B cell (primary cell): ENCODE data around the gene LDLRAD2. TPM values are rescaled to one million over a fixed set of nuclear protein-coding genes. Genes with fewer than 3 reads are reported as not detected.

ENCODE experiments used
- ATAC-seq: fragments of 200-7000 bp; cut with Tn5 transposase; one replicate; pipeline ENCODE4 v1.10.0; 2021; ENCODE audit warnings: low read depth, mild to moderate bottlenecking, moderate number of reproducible peaks, moderate library complexity
- CTCF ChIA-PET: fragments of 350-600 bp; sonication (Branson Sonifier 250); formaldehyde crosslinking; loops from one replicate; lab custom pipeline; 2021; ENCODE audit warnings: antibody characterized with exemption, inconsistent platforms; lab: Charles Lee
- POLR2A ChIA-PET: fragments of 350-600 bp; sonication (Branson Sonifier 250); formaldehyde crosslinking; loops from one replicate; lab custom pipeline; 2021; ENCODE audit warnings: antibody characterized with exemption; lab: Charles Lee
- DNase-seq: peaks from one replicate; pipeline ENCODE4 v3.0.0; 2013
- H2AFZ ChIP-seq: 2 replicates; pipeline ENCODE4 v1.6.1; 2012; ENCODE audit warnings: mild to moderate bottlenecking, low read depth, low read length; ENCODE audit not compliant: insufficient read depth, poor library complexity, severe bottlenecking
- H3K27ac ChIP-seq, 2 donors: 1 replicate in 1 of 2; 2 replicates in 1 of 2; pipeline ENCODE4 v1.5.1; 2012 to 2013; ENCODE audit warnings: low read length in 2 of 2, mild to moderate bottlenecking in 2 of 2, moderate library complexity in 1 of 2
- H3K27me3 ChIP-seq, 4 experiments: fragments of 200-600 bp in 1 of 4; sonication (generic) in 1 of 4; replicated peaks in 1 of 4; 1 replicate in 2 of 4; 2 replicates in 2 of 4; pipeline versions ENCODE4 v1.6.1 to v1.7.0; 2013 to 2016; ENCODE audit warnings: low read length in 3 of 4, mild to moderate bottlenecking in 2 of 4, mixed read lengths in 1 of 4, moderate library complexity in 1 of 4; ENCODE audit not compliant: insufficient read depth in 4 of 4, control insufficient read depth in 3 of 4; ENCODE audit errors: control extremely low read depth in 1 of 4
- H3K36me3 ChIP-seq, 2 experiments: replicated peaks in 1 of 2; 1 replicate in 1 of 2; 2 replicates in 1 of 2; pipeline versions ENCODE4 v1.6.1 to v1.7.1; 2013; ENCODE audit warnings: low read length in 1 of 2; ENCODE audit not compliant: insufficient read depth in 2 of 2, control insufficient read depth in 1 of 2; ENCODE audit errors: control extremely low read depth in 1 of 2, extremely low read depth in 1 of 2
- H3K4me1 ChIP-seq, 2 donors: fragments of 200-600 bp in 1 of 2; sonication (generic) in 1 of 2; 1 replicate in 1 of 2; 2 replicates in 1 of 2; pipeline versions ENCODE4 v1.5.1 to v1.6.1; 2013 to 2017; ENCODE audit warnings: low read length in 2 of 2; ENCODE audit not compliant: control insufficient read depth in 2 of 2, insufficient read depth in 2 of 2
- H3K4me2 ChIP-seq: replicated peaks from 2 replicates; pipeline ENCODE3; 2012; ENCODE audit warnings: mild to moderate bottlenecking, low read depth, low read length; ENCODE audit not compliant: poor library complexity, severe bottlenecking
- H3K4me3 ChIP-seq, 5 experiments: fragments of 200-600 bp in 1 of 5; sonication (generic) in 1 of 5; 1 replicate in 3 of 5; 2 replicates in 2 of 5; pipeline versions ENCODE4 v1.5.1 to v1.7.0; 2011 to 2016; ENCODE audit warnings: low read length in 4 of 5, mild to moderate bottlenecking in 4 of 5, low read depth in 2 of 5, control low read depth in 1 of 5, moderate library complexity in 1 of 5; ENCODE audit not compliant: insufficient read depth in 1 of 5; ENCODE audit errors: control extremely low read depth in 1 of 5, extremely low read depth in 1 of 5
- H3K79me2 ChIP-seq: fragments of 200-600 bp; sonication (generic); one replicate; pipeline ENCODE4 v1.6.0; 2016; ENCODE audit warnings: low read length; ENCODE audit not compliant: control insufficient read depth, insufficient read depth
- H3K9ac ChIP-seq: fragments of 200-600 bp; sonication (generic); 2 replicates; pipeline ENCODE4 v1.6.1; 2017; ENCODE audit warnings: mild to moderate bottlenecking, low read length, moderate library complexity
- H3K9me3 ChIP-seq, 3 donors: one replicate each; pipeline versions ENCODE4 v1.6.1 to v1.7.1; 2013; ENCODE audit warnings: low read length in 2 of 3; ENCODE audit not compliant: control insufficient read depth in 2 of 3, insufficient read depth in 1 of 3; ENCODE audit errors: control extremely low read depth in 1 of 3
- H4K20me1 ChIP-seq: 2 replicates; pipeline ENCODE4 v1.6.0; 2012; ENCODE audit warnings: mild to moderate bottlenecking, low read length; ENCODE audit not compliant: insufficient read depth, control insufficient read depth, poor library complexity, severe bottlenecking
- H3K27ac Mint-ChIP-seq: one replicate; pipeline ENCODE4 v1.8.0; 2021; ENCODE audit warnings: mixed read lengths
- H3K27me3 Mint-ChIP-seq: one replicate; pipeline ENCODE4 v1.8.0; 2021; ENCODE audit warnings: mixed read lengths
- H3K4me1 Mint-ChIP-seq: one replicate; pipeline ENCODE4 v1.8.0; 2021; ENCODE audit warnings: mixed read lengths
- H3K4me3 Mint-ChIP-seq: one replicate; pipeline ENCODE4 v1.8.0; 2021; ENCODE audit warnings: mixed read lengths
- H3K9me3 Mint-ChIP-seq: one replicate; pipeline ENCODE4 v1.8.0; 2022; ENCODE audit warnings: mixed read lengths; ENCODE audit not compliant: insufficient read depth
- CTCF ChIP-seq: fragments of 200-600 bp; IDR thresholded peaks from one replicate; pipeline ENCODE4 v1.8.0; 2022; ENCODE audit warnings: antibody characterized with exemption, mild to moderate bottlenecking
- EZH2 ChIP-seq: IDR thresholded peaks from 2 replicates; pipeline ENCODE4 v1.6.1; 2012; ENCODE audit warnings: borderline replicate concordance, low read depth, mild to moderate bottlenecking, moderate library complexity, low read length; ENCODE audit not compliant: insufficient read depth, poor library complexity, severe bottlenecking
- WGBS: methylation state at CpG from one replicate; pipeline ENCODE4 v1.1.5; 2013; ENCODE audit warnings: missing lambda C conversion rate; ENCODE audit not compliant: insufficient coverage; 5-methylcytosine and 5-hydroxymethylcytosine counted together
- intact Hi-C: fragments of 100-400 bp; cut with micrococcal nuclease; formaldehyde crosslinking; loops from one replicate; pipeline ENCODE4 v1.10.0; 2022
- polyA plus RNA-seq: library from polyadenylated mRNA; depleted of rRNA; stranded (reverse); fragments of >200 nt; gene quantifications from 2 replicates; pipeline ENCODE4 v1.2.3, GENCODE V29; 2012
- total RNA-seq, 2 donors: library from RNA; stranded (reverse); fragments of 120-200 nt in 1 of 2; gene quantifications; 1 replicate in 1 of 2; 2 replicates in 1 of 2; pipeline versions ENCODE4 v1.2.3 to v1.2.4, GENCODE V29; 2013 to 2022

LDLRAD2 gene
- total and polyA plus RNA-seq, 2 donors (not counting 1 experiment from before 2014, with no cell fraction given), result 0.47 to 3.0 TPM

DNA sequence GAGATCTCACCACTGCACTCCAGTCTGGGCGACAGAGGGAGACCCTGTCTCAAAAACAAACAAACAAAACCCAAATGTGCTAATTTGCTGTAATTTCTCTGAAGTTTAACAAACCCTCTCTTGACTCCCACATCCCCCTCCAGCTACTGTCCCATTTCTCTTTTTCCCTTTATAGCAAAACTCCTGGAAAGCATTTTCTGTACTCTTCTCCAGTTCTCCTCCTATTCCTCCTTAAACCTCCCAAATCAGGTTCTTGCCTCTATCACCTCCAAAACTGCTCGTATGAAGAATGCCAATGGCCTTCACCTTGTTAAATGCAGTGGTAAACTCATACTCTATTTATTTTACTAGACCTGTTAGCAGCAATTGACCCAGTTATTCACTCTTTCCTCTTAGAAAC is 25.4 kb upstream of the LDLRAD2 start:
- no peaks in the 10 kb centered on the region for H3K27me3 Mint-ChIP-seq
- ChIA-PET POLR2A (no interaction called here), CTCF (no interaction called here)
- ATAC-seq, result no peak
- no peak overlapping the region for H3K9ac ChIP-seq
- H3K27me3 ChIP-seq, result no peaks in the 10 kb centered on the region
- TF ChIP-seq EZH2, result no peak
- TF ChIP-seq CTCF, result no peak
- no peaks in the 10 kb centered on the region for H3K9me3 ChIP-seq
- WGBS, result 93% methylated on average over 2 of the region's 2 CpGs
- no peak overlapping the region for H3K4me3 Mint-ChIP-seq
- H4K20me1 ChIP-seq, result peaks cover 9% of the 10 kb centered on the region
- peaks cover 10% of the 10 kb centered on the region for H3K79me2 ChIP-seq
- H3K4me1 ChIP-seq, result peaks cover 8 to 14% of the 10 kb centered on the region in 2 donors
- intact Hi-C loops, result no loop called here
- no peaks in the 10 kb centered on the region for H3K36me3 ChIP-seq
- no peak overlapping the region for H3K27ac Mint-ChIP-seq
- H3K27ac ChIP-seq, result no peak overlapping the region
- H3K4me1 Mint-ChIP-seq, result peaks cover 14% of the 10 kb centered on the region
- H3K9me3 Mint-ChIP-seq, result no peaks in the 10 kb centered on the region
- DNase-seq, result no peak
- no peak overlapping the region for H3K4me2 ChIP-seq
- no peak overlapping the region for H2AFZ ChIP-seq
- H3K4me3 ChIP-seq, result no peak overlapping the region

DNA sequence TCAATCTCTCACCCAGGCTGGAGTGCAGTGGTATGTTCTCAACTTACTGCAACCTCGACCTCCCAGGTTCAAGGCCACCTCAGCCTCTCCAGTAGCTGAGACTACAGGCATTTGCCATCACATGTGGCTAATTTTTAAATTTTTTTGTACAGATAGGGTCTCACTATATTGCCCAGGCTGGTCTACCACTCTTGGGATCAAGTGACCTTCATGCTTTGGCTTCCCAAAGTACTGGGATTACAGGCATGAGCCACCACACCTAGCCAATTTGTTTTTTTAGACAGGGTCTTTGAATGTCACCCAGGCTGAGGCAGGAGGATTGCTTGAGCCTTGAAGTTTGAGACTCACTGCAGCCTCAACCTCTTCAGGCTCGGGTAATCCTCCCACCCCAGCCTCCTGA is 19.0 kb upstream of the LDLRAD2 start:
- no peak overlapping the region for H3K9ac ChIP-seq
- ATAC-seq (no peak), DNase-seq (no peak)
- no peak overlapping the region for H3K4me3 Mint-ChIP-seq
- no peaks in the 10 kb centered on the region for H3K36me3 ChIP-seq
- CTCF ChIA-PET, result no interaction called here
- H3K27ac Mint-ChIP-seq, result no peak overlapping the region
- H3K4me1 ChIP-seq, result no peaks in the 10 kb centered on the region
- H3K4me1 Mint-ChIP-seq, result peaks cover 3% of the 10 kb centered on the region
- H3K4me2 ChIP-seq, result no peak overlapping the region
- H4K20me1 ChIP-seq, result no peaks in the 10 kb centered on the region
- 83% methylated on average over 1 of the region's 2 CpGs for WGBS
- no peaks in the 10 kb centered on the region for H3K79me2 ChIP-seq
- intact Hi-C loops, result no loop called here
- peaks cover 1 to 12% (median 8%) of the 10 kb centered on the region in 3 donors for H3K9me3 ChIP-seq
- POLR2A ChIA-PET, result no interaction called here
- no peak overlapping the region for H3K4me3 ChIP-seq
- no peaks in the 10 kb centered on the region for H3K27me3 Mint-ChIP-seq
- H3K9me3 Mint-ChIP-seq, result peaks cover 9% of the 10 kb centered on the region
- no peak overlapping the region for H3K27ac ChIP-seq
- TF ChIP-seq EZH2, result no peak
- TF ChIP-seq CTCF, result no peak
- no peaks in the 10 kb centered on the region for H3K27me3 ChIP-seq
- no peak overlapping the region for H2AFZ ChIP-seq
